ENCODE measurements around the gene ARHGAP15. TPM values are rescaled to one million over a fixed set of nuclear protein-coding genes. Genes with fewer than 3 reads are reported as not detected.

ARHGAP15 gene
- total and polyA plus RNA-seq, 4 donors = 3.8 to 17.9 (median 13.2) TPM

- no peak for TF ChIP-seq SP1 (IDR thresholded peaks at IDR 0.05)
- no peak for TF ChIP-seq RXRA (IDR thresholded peaks at IDR 0.05)
- TF ChIP-seq, protein P1, sequence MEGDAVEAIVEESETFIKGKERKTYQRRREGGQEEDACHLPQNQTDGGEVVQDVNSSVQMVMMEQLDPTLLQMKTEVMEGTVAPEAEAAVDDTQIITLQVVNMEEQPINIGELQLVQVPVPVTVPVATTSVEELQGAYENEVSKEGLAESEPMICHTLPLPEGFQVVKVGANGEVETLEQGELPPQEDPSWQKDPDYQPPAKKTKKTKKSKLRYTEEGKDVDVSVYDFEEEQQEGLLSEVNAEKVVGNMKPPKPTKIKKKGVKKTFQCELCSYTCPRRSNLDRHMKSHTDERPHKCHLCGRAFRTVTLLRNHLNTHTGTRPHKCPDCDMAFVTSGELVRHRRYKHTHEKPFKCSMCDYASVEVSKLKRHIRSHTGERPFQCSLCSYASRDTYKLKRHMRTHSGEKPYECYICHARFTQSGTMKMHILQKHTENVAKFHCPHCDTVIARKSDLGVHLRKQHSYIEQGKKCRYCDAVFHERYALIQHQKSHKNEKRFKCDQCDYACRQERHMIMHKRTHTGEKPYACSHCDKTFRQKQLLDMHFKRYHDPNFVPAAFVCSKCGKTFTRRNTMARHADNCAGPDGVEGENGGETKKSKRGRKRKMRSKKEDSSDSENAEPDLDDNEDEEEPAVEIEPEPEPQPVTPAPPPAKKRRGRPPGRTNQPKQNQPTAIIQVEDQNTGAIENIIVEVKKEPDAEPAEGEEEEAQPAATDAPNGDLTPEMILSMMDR (IDR thresholded peaks at IDR 0.05; ENCODE audit: low read depth, low read length, missing input control) = no peak
- no peak for TF ChIP-seq FOXA1 (IDR thresholded peaks at IDR 0.05)
- TF ChIP-seq GABPA (IDR thresholded peaks at IDR 0.05 in 1 of 2, conservative IDR thresholded peaks at IDR 0.05 in 1 of 2) = no peak
- TF ChIP-seq HNF4A (conservative IDR thresholded peaks at IDR 0.05) = no peak
- no peak for TF ChIP-seq EGR1 (IDR thresholded peaks at IDR 0.05; ENCODE audit: low read depth in 2 of 2)
- TF ChIP-seq ZBTB33 (IDR thresholded peaks at IDR 0.05) = no peak
- TF ChIP-seq RAD21 (IDR thresholded peaks at IDR 0.05) = no peak
- no peak for TF ChIP-seq NR2F2 (IDR thresholded peaks at IDR 0.05)
- TF ChIP-seq TAF1 (conservative IDR thresholded peaks at IDR 0.05) = no peak
- no peak for TF ChIP-seq ATF3 (IDR thresholded peaks at IDR 0.05)
- TF ChIP-seq YY1 (IDR thresholded peaks at IDR 0.05) = no peak
- no peak for TF ChIP-seq FOXA2 (IDR thresholded peaks at IDR 0.05)
- Histone ChIP-seq H3K27ac (ENCODE audit: low read depth in 1 of 2, low read length in 2 of 2) (no peak overlapping the region), H3K9me3 (ENCODE audit: control insufficient read depth in 4 of 4, low read length in 3 of 4) (no peaks in the 10 kb centered on the region), H3K36me3 (ENCODE audit: control insufficient read depth in 4 of 4, insufficient read depth in 3 of 4, low read depth in 1 of 4, low read length in 3 of 4) (no peaks in the 10 kb centered on the region), H3K4me1 (ENCODE audit: control insufficient read depth in 4 of 4, insufficient read depth in 4 of 4, low read length in 3 of 4) (no peaks in the 10 kb centered on the region), H3K4me3 (ENCODE audit: low read depth in 1 of 3, low read length in 3 of 3) (no peak overlapping the region), H3K9ac (ENCODE audit: low read depth in 1 of 2, low read length in 2 of 2) (no peak overlapping the region), H3K27me3 (ENCODE audit: control insufficient read depth in 4 of 4, insufficient read depth in 4 of 4, low read length in 3 of 4) (no peaks in the 10 kb centered on the region)
- DNase-seq (ENCODE audit: low spot score) = no peak
- WGBS = 64% methylated on average over 3 of the region's 3 CpGs
Observed at GRCh38 chr2:143779021-143779420, 649.8 kb downstream of the ARHGAP15 start.

DNA sequence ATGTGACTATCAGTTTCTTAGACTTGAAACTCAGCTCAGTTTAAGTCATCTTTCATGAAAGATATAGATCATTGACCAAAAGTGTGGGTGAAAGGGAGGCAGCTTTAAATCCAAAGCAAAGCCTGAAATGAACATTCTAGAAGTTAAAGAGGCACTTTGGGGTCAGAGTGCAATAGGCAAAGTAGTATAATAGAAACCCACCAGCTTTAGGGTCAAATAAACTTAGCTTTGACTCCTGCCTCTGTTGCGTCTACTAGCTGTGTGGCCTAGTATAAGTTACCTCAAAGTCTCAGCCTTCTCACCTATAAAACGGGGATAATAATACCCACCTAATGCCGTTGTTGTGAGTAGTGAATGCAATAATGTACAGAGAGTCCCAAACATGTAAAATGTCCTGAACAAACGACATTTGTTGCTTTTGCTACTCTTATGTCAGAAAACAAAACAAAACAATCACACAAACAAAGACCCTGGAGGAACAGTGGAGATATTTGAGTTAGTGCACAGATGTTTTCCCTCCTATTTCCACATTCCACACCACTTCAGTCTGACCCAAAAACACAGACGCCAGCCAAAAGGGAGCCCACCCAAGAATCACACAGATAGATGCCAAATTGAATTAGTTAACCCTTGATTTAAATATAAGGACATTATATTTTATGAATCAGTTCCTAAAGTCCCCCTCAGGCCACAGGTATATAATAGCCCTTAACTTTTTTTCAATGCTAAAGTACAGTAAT, 657.0 kb downstream of the ARHGAP15 start:
- H3K4me3 ChIP-seq (ENCODE audit: low read depth in 1 of 3, low read length in 3 of 3) = no peak overlapping the region
- WGBS = 67% methylated on average over 5 of the region's 5 CpGs
- peaks cover 0 to 2% (median 0%) of the 10 kb centered on the region in 4 donors for H3K9me3 ChIP-seq (ENCODE audit: control insufficient read depth in 4 of 4, low read length in 3 of 4)
- peaks cover 0 to 3% (median 0%) of the 10 kb centered on the region in 4 donors for H3K27me3 ChIP-seq (ENCODE audit: control insufficient read depth in 4 of 4, insufficient read depth in 4 of 4, low read length in 3 of 4)
- TF ChIP-seq, protein P1 (IDR thresholded peaks at IDR 0.05; ENCODE audit: low read depth, low read length, missing input control) = no peak
- no peak for TF ChIP-seq ATF3 (IDR thresholded peaks at IDR 0.05)
- TF ChIP-seq YY1 (IDR thresholded peaks at IDR 0.05) = no peak
- no peak for TF ChIP-seq GABPA (IDR thresholded peaks at IDR 0.05 in 1 of 2, conservative IDR thresholded peaks at IDR 0.05 in 1 of 2)
- H3K4me1 ChIP-seq (ENCODE audit: control insufficient read depth in 4 of 4, insufficient read depth in 4 of 4, low read length in 3 of 4) = no peaks in the 10 kb centered on the region
- no peak overlapping the region for H3K27ac ChIP-seq (ENCODE audit: low read depth in 1 of 2, low read length in 2 of 2)
- no peak for DNase-seq (ENCODE audit: low spot score)
- H3K36me3 ChIP-seq (ENCODE audit: control insufficient read depth in 4 of 4, insufficient read depth in 3 of 4, low read depth in 1 of 4, low read length in 3 of 4) = no peaks in the 10 kb centered on the region
- H3K9ac ChIP-seq (ENCODE audit: low read depth in 1 of 2, low read length in 2 of 2) = no peak overlapping the region

Measured in liver (tissue), 9 donors.